Measurements from ENCODE around the gene CCDC87.

DNA sequence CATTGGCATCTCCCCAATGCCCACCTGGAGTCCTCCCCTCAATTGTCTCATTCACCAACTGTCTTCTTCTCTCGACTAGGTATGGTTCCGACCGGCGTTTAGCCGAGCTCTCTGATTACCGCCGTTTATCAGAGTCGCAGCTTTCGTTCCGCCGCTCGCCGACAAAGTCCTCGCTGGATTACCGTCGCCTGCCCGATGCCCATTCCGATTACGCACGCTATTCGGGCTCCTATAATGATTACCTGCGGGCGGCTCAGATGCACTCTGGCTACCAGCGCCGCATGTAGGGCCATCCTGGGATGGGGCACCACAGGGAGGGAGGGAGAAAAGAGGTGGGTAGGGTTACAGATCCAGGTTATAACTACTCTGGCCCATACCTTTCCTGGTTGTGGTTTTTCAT is 33.5 kb upstream of the CCDC87 start:
- TF ChIP-seq, protein P1, sequence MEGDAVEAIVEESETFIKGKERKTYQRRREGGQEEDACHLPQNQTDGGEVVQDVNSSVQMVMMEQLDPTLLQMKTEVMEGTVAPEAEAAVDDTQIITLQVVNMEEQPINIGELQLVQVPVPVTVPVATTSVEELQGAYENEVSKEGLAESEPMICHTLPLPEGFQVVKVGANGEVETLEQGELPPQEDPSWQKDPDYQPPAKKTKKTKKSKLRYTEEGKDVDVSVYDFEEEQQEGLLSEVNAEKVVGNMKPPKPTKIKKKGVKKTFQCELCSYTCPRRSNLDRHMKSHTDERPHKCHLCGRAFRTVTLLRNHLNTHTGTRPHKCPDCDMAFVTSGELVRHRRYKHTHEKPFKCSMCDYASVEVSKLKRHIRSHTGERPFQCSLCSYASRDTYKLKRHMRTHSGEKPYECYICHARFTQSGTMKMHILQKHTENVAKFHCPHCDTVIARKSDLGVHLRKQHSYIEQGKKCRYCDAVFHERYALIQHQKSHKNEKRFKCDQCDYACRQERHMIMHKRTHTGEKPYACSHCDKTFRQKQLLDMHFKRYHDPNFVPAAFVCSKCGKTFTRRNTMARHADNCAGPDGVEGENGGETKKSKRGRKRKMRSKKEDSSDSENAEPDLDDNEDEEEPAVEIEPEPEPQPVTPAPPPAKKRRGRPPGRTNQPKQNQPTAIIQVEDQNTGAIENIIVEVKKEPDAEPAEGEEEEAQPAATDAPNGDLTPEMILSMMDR (IDR thresholded peaks at IDR 0.05): no peak
- TF ChIP-seq POLR2A (IDR thresholded peaks at IDR 0.05): no peak

Data from Peyer's patch (tissue), 4 donors.